ENCODE measurements around the gene MYCBP2.
"Not testable (repeated sequence)": the region's sequence is repeated elsewhere in the genome, so short reads cannot be mapped to it uniquely, and the experiment has no call there.

MYCBP2 gene

DNA sequence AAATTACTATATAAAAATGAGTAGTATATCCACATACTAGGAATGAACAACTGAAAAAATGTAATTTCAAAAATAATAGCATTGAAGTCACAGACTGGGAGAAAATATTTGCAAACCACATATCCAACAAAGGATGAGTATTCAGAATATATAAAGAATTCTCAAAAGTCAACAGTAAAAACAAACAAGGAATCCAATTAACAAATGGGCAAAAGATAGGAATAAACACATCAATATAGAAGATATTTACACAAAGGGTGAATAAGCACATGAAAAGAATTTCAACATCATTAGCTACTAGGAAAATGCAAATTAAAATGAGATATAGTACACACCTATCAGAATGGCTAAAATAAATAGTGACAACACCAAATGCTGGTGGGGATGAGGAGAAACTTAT lies 37.0 kb downstream of the MYCBP2 start:
- TF ChIP-seq, protein P1, sequence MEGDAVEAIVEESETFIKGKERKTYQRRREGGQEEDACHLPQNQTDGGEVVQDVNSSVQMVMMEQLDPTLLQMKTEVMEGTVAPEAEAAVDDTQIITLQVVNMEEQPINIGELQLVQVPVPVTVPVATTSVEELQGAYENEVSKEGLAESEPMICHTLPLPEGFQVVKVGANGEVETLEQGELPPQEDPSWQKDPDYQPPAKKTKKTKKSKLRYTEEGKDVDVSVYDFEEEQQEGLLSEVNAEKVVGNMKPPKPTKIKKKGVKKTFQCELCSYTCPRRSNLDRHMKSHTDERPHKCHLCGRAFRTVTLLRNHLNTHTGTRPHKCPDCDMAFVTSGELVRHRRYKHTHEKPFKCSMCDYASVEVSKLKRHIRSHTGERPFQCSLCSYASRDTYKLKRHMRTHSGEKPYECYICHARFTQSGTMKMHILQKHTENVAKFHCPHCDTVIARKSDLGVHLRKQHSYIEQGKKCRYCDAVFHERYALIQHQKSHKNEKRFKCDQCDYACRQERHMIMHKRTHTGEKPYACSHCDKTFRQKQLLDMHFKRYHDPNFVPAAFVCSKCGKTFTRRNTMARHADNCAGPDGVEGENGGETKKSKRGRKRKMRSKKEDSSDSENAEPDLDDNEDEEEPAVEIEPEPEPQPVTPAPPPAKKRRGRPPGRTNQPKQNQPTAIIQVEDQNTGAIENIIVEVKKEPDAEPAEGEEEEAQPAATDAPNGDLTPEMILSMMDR (IDR thresholded peaks at IDR 0.05): no peak
- Mint-ChIP-seq H3K9me3 (peaks cover 9% of the 10 kb centered on the region), H3K36me3 (ENCODE audit: low read depth) (peaks cover 69% of the 10 kb centered on the region), H3K4me3 (no peak overlapping the region), H3K27me3 (ENCODE audit: low read depth, poor library complexity) (no peaks in the 10 kb centered on the region), H3K27ac (no peak overlapping the region), H3K4me1 (peaks cover 17% of the 10 kb centered on the region)
- no peak for DNase-seq

DNA sequence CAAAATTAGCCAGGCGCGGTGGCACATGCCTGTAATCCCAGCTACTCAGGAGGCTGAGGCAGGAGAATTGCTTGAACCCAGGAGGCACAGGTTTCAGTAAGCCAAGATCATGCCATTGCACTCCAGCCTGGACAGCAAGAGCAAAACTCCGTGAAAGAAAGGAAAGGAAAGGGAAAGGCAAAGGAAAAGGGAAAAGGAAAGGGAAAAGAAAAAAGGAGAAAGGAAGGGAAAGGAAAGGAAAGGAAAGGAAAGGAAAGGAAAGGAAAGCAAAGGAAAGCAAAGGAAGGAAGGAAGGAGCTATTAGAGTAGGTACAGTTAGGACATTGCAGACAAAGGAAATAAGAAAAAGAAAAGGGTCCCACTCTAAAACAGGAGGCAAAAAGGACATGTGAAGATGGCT lies 41.3 kb downstream of the MYCBP2 start:
- H3K4me3 Mint-ChIP-seq; H3K9me3 Mint-ChIP-seq; H3K27me3 Mint-ChIP-seq (ENCODE audit: low read depth, poor library complexity); DNase-seq; H3K27ac Mint-ChIP-seq; H3K4me1 Mint-ChIP-seq: not testable (repeated sequence)
- H3K36me3 Mint-ChIP-seq (ENCODE audit: low read depth): peaks cover 53% of the 10 kb centered on the region

DNA sequence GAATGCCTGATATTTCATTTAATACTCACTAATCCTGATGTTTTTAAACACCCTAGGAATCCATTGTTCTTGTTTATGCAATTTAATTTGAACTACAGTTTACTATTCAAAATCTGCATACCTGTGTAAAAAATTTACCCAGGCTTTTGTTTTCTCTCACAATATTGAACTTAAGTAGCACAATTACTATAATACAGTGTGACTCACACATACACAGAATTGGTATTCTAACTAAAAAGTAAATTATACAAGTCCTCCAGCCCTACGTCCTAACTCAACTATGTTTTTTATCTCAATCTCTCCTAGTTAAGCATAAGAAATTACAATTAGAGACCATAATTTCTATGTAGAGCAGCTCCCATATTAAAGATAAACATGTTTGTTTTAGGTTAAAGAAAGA lies 41.8 kb downstream of the MYCBP2 start:
- Mint-ChIP-seq H3K36me3 (ENCODE audit: low read depth) (peaks cover 47% of the 10 kb centered on the region), H3K9me3 (no peaks in the 10 kb centered on the region), H3K27me3 (ENCODE audit: low read depth, poor library complexity) (no peaks in the 10 kb centered on the region), H3K27ac (no peak overlapping the region), H3K4me3 (no peak overlapping the region), H3K4me1 (no peaks in the 10 kb centered on the region)
- DNase-seq: no peak
- TF ChIP-seq, protein P1 (IDR thresholded peaks at IDR 0.05): no peak

DNA sequence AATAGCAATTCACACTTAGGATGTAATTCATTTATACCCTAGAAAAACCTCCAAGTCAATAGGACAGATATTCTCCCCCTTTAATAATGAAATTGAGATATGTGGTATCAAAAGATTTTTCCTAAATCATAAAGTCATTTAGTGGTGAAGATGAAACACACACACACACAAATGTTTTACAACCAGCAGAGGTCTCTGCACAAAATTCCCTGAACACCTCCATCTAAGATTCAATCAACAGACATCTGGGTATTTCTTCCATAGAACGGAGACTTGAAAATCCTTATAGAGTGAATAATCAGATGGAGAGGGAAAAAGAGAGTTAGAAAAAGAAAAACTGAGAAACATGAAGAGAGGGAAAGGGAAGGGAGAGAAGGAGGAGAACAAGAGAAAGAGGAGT lies 52.8 kb downstream of the MYCBP2 start:
- peaks cover 35% of the 10 kb centered on the region for H3K36me3 Mint-ChIP-seq (ENCODE audit: low read depth)
- H3K4me3 Mint-ChIP-seq: no peak overlapping the region
- no peaks in the 10 kb centered on the region for H3K27me3 Mint-ChIP-seq (ENCODE audit: low read depth, poor library complexity)
- no peak for DNase-seq
- no peaks in the 10 kb centered on the region for H3K9me3 Mint-ChIP-seq
- no peaks in the 10 kb centered on the region for H3K4me1 Mint-ChIP-seq
- TF ChIP-seq, protein P1 (IDR thresholded peaks at IDR 0.05): no peak
- H3K27ac Mint-ChIP-seq: no peak overlapping the region

DNA sequence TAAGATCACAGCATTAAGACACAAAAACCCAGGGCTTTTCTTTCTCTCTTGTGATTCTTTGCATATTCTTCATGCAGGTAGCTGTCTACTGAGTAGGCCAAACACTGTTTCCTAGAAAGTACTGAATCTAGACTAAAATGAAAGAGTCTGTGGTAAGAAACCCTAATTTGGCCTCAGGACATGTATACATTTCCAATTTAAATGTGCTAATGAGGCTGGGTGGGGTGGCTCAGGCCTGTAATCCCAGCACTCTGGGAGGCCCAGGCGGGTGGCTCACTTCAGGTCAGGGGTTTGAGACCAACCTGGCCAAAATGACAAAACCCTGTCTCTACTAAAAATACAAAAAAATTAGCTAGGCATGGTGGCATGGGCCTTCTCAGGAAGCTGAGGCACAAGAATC lies 57.8 kb downstream of the MYCBP2 start:
- TF ChIP-seq, protein P1 (IDR thresholded peaks at IDR 0.05): no peak
- H3K9me3 Mint-ChIP-seq: no peaks in the 10 kb centered on the region
- H3K27me3 Mint-ChIP-seq (ENCODE audit: low read depth, poor library complexity): no peaks in the 10 kb centered on the region
- no peak overlapping the region for H3K4me3 Mint-ChIP-seq
- no peak overlapping the region for H3K27ac Mint-ChIP-seq
- H3K36me3 Mint-ChIP-seq (ENCODE audit: low read depth): peaks cover 35% of the 10 kb centered on the region
- no peaks in the 10 kb centered on the region for H3K4me1 Mint-ChIP-seq
- no peak for DNase-seq

DNA sequence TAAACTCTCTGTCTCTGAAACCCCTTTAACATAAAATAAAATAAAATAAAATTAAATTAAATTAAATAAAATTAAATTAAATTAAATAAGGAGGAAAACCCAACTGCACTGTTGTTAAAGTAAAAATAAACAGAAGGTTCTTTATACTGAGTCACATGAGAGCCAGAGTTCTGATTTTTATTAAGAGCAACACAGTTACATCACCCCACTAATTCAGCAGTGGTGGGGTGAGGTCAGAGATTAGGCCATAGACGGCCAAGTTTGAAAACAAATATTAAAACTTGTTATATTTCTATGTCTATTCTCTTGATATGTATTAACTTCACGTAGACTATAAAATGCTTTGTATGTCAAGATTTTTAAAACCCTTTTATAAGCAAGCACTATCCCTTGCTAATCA lies 59.5 kb downstream of the MYCBP2 start:
- no peak overlapping the region for H3K27ac Mint-ChIP-seq
- TF ChIP-seq, protein P1 (IDR thresholded peaks at IDR 0.05): no peak
- no peaks in the 10 kb centered on the region for H3K4me1 Mint-ChIP-seq
- no peak overlapping the region for H3K4me3 Mint-ChIP-seq
- H3K9me3 Mint-ChIP-seq: no peaks in the 10 kb centered on the region
- H3K27me3 Mint-ChIP-seq (ENCODE audit: low read depth, poor library complexity): no peaks in the 10 kb centered on the region
- peaks cover 28% of the 10 kb centered on the region for H3K36me3 Mint-ChIP-seq (ENCODE audit: low read depth)
- no peak for DNase-seq
